Measurements from ENCODE around the gene MFAP2. TPM values are rescaled to one million over a fixed set of nuclear protein-coding genes. Genes with fewer than 3 reads are reported as not detected.

Gene MFAP2
- total and polyA plus RNA-seq, 2 experiments from 2014 or later = 129 to 255 TPM

GRCh38 chr1:17021896-17022295 is 41.5 kb upstream of the MFAP2 start:
- peaks cover 5% of the 10 kb centered on the region; the same call in 1 of the 2 replicates for H3F3A ChIP-seq (replicated peaks; ENCODE audit: low read depth)
- no peak overlapping the region for H3K27ac ChIP-seq (ENCODE audit: low read depth)
- no peaks in the 10 kb centered on the region for H3K27me3 ChIP-seq (ENCODE audit: insufficient read depth)
- Mint-ChIP-seq H3K9me3 (no peaks in the 10 kb centered on the region), H3K27me3 (ENCODE audit: insufficient read depth, low read depth, poor library complexity) (peaks cover 1% of the 10 kb centered on the region), H3K27ac (no peak overlapping the region), H3K4me1 (no peaks in the 10 kb centered on the region), H3K36me3 (ENCODE audit: low read depth) (peaks cover 69% of the 10 kb centered on the region), H3K4me3 (no peak overlapping the region)
- ATAC-seq = no peak
- H2AFZ ChIP-seq = no peak overlapping the region
- TF ChIP-seq CREB1 (CRISPR knock-in tag; IDR thresholded peaks at IDR 0.05; ENCODE audit: low read depth) (no peak), JUNB (IDR thresholded peaks at IDR 0.05; ENCODE audit: unreplicated experiment) (no peak), ZNF331 (CRISPR knock-in tag; IDR thresholded peaks at IDR 0.05; ENCODE audit: low read depth) (no peak), ZNF114 (CRISPR knock-in tag; IDR thresholded peaks at IDR 0.05) (no peak), ZNF462 (CRISPR knock-in tag; IDR thresholded peaks at IDR 0.05) (no peak), REST (IDR thresholded peaks at IDR 0.05; ENCODE audit: unreplicated experiment) (no peak), EZH2phosphoT487 (IDR thresholded peaks at IDR 0.05; ENCODE audit: unreplicated experiment) (no peak), NANOG (IDR thresholded peaks at IDR 0.05; ENCODE audit: borderline replicate concordance) (no peak), CTCF (conservative IDR thresholded peaks at IDR 0.05; ENCODE audit: low read depth in 2 of 2) (no peak), POLR2AphosphoS5 (IDR thresholded peaks at IDR 0.05; ENCODE audit: low read depth) (no peak), STAT1 (IDR thresholded peaks at IDR 0.05; ENCODE audit: unreplicated experiment) (no peak), ETS1 (IDR thresholded peaks at IDR 0.05) (no peak), EZH2 (IDR thresholded peaks at IDR 0.05; ENCODE audit: low read depth, unreplicated experiment) (no peak)
- H3K9me2 ChIP-seq (ENCODE audit: insufficient read depth) = no peaks in the 10 kb centered on the region
- H3K4me3 ChIP-seq = no peak overlapping the region
- H3K4me2 ChIP-seq = no peak overlapping the region
- H3K36me3 ChIP-seq (ENCODE audit: insufficient read depth) = peaks cover 37% of the 10 kb centered on the region
- H3K79me2 ChIP-seq (replicated peaks; ENCODE audit: insufficient read depth) = no peaks in the 10 kb centered on the region
- H4K20me1 ChIP-seq (replicated peaks; ENCODE audit: insufficient read depth) = peaks cover 8% of the 10 kb centered on the region
- DNase-seq (ENCODE audit: low spot score) = no peak
- H3K4me1 ChIP-seq (ENCODE audit: insufficient read depth) = no peaks in the 10 kb centered on the region
